ENCODE data around the gene BLACAT1.

Gene BLACAT1

GRCh38 chr1:205447457-205448341, 8.1 kb downstream of the BLACAT1 start:
- TF ChIP-seq RAD21 (IDR thresholded peaks at IDR 0.05; ENCODE audit: low read depth) = no peak
- no peak for TF ChIP-seq REST (IDR thresholded peaks at IDR 0.05; ENCODE audit: low read depth)
- no peak for TF ChIP-seq YY1 (IDR thresholded peaks at IDR 0.05; ENCODE audit: low read depth)
- TF ChIP-seq CEBPB (IDR thresholded peaks at IDR 0.05) = no peak
- no peak; the same call in 1 of the 2 replicates for TF ChIP-seq EP300 (IDR thresholded peaks at IDR 0.05; ENCODE audit: borderline replicate concordance)
- TF ChIP-seq MAX (IDR thresholded peaks at IDR 0.05) = 0 out of 2 replicates have a peak, but pooled peaks have one; percentile 7
- TF ChIP-seq USF1 (IDR thresholded peaks at IDR 0.05) = no peak
- TF ChIP-seq FOXM1 (IDR thresholded peaks at IDR 0.05; ENCODE audit: borderline replicate concordance, low read depth) = no peak
- no peak for TF ChIP-seq TAF1 (IDR thresholded peaks at IDR 0.05; ENCODE audit: low read depth)
- peak; percentile 69 for TF ChIP-seq TEAD4 (IDR thresholded peaks at IDR 0.05)
- 0 out of 2 replicates have a peak, but pooled peaks have one; percentile 6 for TF ChIP-seq ZBTB7A (IDR thresholded peaks at IDR 0.05; ENCODE audit: low read depth)
- TF ChIP-seq EGR1 (IDR thresholded peaks at IDR 0.05) = no peak
- no peak for TF ChIP-seq TCF12 (IDR thresholded peaks at IDR 0.05; ENCODE audit: low read depth)
- peak; percentile 36; the same call in 1 of the 2 replicates for TF ChIP-seq NFIC (IDR thresholded peaks at IDR 0.05)
- no peak for TF ChIP-seq CREB1 (IDR thresholded peaks at IDR 0.05; ENCODE audit: low read depth)

GRCh38 chr1:205446828-205447227, 9.0 kb downstream of the BLACAT1 start:
- TF ChIP-seq ZBTB7A (IDR thresholded peaks at IDR 0.05; ENCODE audit: low read depth) (no peak), MAX (IDR thresholded peaks at IDR 0.05) (peak; percentile 40; the same call in 1 of the 2 replicates)

GRCh38 chr1:205445646-205445935, 10.3 kb downstream of the BLACAT1 start:
- TF ChIP-seq REST (IDR thresholded peaks at IDR 0.05; ENCODE audit: low read depth) = no peak
- TF ChIP-seq YY1 (IDR thresholded peaks at IDR 0.05; ENCODE audit: low read depth) = no peak
- no peak for TF ChIP-seq TCF12 (IDR thresholded peaks at IDR 0.05; ENCODE audit: low read depth)
- no peak for TF ChIP-seq MAX (IDR thresholded peaks at IDR 0.05)
- no peak for TF ChIP-seq RAD21 (IDR thresholded peaks at IDR 0.05; ENCODE audit: low read depth)
- TF ChIP-seq EP300 (IDR thresholded peaks at IDR 0.05; ENCODE audit: borderline replicate concordance) = no peak
- TF ChIP-seq NFIC (IDR thresholded peaks at IDR 0.05) = no peak
- no peak for TF ChIP-seq ZBTB7A (IDR thresholded peaks at IDR 0.05; ENCODE audit: low read depth)
- no peak for TF ChIP-seq USF1 (IDR thresholded peaks at IDR 0.05)
- no peak for TF ChIP-seq FOXM1 (IDR thresholded peaks at IDR 0.05; ENCODE audit: borderline replicate concordance, low read depth)

- no peak for TF ChIP-seq CEBPB (IDR thresholded peaks at IDR 0.05)
- TF ChIP-seq TAF1 (IDR thresholded peaks at IDR 0.05; ENCODE audit: low read depth) = 0 out of 2 replicates have a peak, but pooled peaks have one; percentile 22
- peak; percentile 63 for TF ChIP-seq NFIC (IDR thresholded peaks at IDR 0.05)
- peak; percentile 93 for TF ChIP-seq EP300 (IDR thresholded peaks at IDR 0.05; ENCODE audit: borderline replicate concordance)
- TF ChIP-seq USF1 (IDR thresholded peaks at IDR 0.05) = no peak
- peak; percentile 28; the same call in 1 of the 2 replicates for TF ChIP-seq TEAD4 (IDR thresholded peaks at IDR 0.05)
- TF ChIP-seq FOXM1 (IDR thresholded peaks at IDR 0.05; ENCODE audit: borderline replicate concordance, low read depth) = 0 out of 2 replicates have a peak, but pooled peaks have one; percentile 79
- peak; percentile 75 for TF ChIP-seq ZBTB7A (IDR thresholded peaks at IDR 0.05; ENCODE audit: low read depth)
- TF ChIP-seq MAX (IDR thresholded peaks at IDR 0.05) = no peak
- TF ChIP-seq YY1 (IDR thresholded peaks at IDR 0.05; ENCODE audit: low read depth) = 0 out of 2 replicates have a peak, but pooled peaks have one; percentile 10
- peak; percentile 95 for TF ChIP-seq TCF12 (IDR thresholded peaks at IDR 0.05; ENCODE audit: low read depth)
Observed at GRCh38 chr1:205444931-205445645, 10.8 kb downstream of the BLACAT1 start.
